Islet of Langerhans (tissue), 1 donor: ENCODE results near the gene RNF39.
A peak's percentile ranks its signal among the peaks of the same experiment; 100 is the strongest.
"Not testable (repeated sequence)": the region's sequence is repeated elsewhere in the genome, so short reads cannot be mapped to it uniquely, and the experiment has no call there.

Experiments used
- FAIRE-seq: peaks from one replicate; lab custom pipeline; 2011; peaks lifted over from hg19 to GRCh38; lab: Jason Lieb, UNC

The RNF39 gene

DNA sequence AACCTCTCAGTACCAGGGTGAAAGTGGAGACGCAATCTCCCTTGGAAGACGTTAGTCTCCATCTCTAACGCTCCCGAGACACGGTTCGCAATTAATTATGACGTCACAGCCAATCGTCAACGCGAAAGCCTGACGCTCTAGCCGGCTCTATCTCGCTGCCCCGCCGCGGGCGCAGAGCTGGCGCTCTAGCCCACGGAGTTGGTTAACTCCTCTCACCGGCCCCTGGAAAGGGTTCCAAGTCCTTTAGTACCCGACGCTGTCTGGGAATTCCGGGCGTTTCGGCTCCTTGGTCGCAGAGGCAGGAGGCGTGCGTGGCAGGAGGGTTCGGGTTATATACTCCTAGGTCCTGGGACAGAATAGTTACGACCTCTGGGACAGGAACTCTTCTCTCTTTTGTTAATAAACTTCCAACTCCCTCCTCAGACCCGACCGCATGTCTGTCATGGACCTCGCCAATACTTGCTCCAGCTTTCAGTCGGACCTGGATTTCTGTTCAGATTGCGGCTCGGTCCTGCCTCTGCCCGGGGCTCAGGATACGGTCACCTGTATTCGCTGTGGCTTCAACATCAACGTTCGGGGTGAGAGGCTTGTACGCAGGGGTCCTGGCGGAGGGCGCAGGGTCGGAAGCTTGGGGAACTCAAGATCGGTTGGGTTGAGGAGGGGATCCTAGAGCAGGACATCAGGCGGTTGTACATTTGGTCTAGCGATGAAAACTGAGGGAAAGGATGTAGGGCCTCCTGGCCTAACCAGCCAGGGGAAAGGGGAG, 14.3 kb downstream of the RNF39 start, which contains the start of gene POLR1H:
POLR1H (plus strand) TSS at position 174 of the 766 bp plus-strand sequence; CDS start at position 434, 260 bp downstream.
- FAIRE-seq, result peak; percentile 76

DNA sequence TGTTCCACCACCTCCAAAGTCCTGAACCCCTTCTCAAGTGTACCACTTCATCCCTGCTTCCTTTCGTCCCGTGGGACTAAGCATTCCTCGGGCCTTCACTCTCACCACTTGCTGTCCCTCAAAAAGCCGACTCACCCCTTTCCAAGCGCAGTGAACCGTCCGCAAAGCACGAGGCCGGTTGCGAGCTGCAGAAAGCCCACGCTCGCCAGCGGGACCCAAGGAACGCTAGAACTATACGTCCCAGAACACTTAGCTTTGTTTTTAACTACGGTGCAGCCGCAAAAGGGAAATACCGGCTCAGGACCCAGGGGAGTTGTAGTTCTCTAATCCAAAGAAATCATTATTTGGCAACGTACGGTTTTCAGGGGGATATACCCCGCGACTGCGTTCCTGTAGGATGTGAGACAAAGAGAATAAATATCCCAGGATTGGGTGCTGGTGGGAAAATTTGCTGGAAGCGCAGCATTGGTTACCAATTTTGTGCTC, 14.9 kb downstream of the RNF39 start:
- FAIRE-seq, result no peak

DNA sequence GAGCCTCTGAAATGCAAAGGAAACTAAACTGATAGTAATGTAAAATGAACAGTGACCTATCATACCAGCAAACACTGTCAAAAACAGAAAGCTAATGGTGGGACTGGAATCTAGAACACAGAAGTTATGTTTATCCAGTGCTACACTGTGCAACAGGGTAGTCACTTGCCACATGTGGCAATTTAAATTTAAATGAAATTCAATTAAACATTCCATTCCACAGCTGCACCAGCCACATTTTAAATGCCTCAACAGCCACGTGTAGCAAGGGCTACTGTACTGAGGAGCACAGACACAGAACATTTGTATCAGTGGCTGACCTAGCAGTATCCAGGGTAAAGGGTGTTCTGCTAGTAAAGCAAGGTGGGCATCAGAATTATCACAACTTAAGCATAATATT, 20.1 kb downstream of the RNF39 start:
- no peak for FAIRE-seq

DNA sequence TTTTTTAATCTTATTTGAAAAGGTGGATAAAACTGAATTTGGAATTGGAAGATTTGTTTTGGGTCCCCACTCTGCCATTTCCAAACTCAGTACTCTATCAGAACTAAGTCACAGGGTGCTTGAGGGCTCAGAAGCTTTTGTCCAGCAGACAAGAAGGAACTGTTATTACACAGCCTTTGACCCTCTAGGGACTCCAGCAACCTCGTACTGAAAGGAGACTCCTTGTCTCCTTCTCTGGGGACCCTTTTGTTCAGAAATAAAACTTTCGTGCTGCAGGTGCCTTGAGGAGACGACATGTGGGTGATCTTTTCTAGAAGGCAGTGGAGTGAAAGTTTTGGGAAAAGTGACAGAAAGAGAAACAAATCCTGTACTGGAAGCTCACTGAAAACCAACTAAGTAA, 21.9 kb downstream of the RNF39 start:
- FAIRE-seq, result no peak

DNA sequence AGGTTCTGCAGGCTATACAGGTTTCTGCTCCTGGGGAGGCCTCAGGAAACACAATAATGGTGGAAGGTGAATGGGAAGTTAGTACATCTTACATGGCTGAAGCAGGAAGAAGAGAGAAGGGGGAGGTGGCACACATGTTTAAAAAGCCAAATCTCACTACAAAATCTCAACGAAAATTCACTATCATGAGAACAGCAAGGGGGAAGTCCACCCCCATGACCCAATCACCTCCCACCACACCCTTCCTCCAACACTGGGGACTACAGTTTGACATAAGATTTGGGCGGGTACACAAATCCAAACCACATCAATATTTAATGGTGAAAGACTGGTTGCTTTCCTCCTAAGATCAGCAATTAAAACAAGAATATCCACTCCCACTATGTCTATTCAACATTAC, 28.3 kb downstream of the RNF39 start:
- no peak for FAIRE-seq

DNA sequence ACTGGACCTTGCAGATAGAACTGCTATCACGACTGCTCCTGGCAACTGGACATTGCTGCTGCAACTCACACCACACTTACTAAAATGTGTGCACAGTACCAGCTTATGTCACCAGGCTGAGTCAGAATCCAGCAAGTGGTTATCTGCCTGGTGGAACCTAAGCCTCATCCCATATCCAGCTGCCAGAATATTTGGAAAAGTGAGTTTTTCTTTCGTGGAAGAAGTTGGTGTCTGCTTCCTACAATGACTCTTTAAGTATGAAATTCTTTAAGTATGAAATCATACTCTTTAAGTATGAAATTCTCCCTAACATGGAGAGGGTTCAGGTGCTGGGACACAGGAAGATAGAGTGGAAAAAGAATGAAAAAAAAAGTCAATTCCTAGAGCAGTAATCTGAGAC, 30.9 kb downstream of the RNF39 start:
- FAIRE-seq, result no peak

DNA sequence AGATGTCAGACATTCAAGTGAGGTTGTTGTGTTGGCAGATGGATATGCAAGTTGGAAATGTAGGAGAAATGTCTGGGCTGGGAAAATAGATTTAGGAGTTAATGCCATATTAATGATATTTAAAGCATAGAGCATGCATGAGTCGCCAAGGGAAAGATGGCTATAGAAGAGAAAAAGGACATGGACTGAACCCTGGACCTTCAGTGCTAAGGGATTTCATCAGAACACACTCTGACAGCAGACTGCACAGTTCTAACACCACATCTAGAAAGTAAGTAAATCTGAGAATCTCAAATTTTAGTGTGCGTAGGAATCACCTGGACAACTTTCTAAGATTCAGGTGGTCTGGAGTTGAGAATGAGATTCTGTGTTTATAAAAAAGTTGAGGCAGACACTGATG, 31.8 kb downstream of the RNF39 start:
- FAIRE-seq, result no peak

DNA sequence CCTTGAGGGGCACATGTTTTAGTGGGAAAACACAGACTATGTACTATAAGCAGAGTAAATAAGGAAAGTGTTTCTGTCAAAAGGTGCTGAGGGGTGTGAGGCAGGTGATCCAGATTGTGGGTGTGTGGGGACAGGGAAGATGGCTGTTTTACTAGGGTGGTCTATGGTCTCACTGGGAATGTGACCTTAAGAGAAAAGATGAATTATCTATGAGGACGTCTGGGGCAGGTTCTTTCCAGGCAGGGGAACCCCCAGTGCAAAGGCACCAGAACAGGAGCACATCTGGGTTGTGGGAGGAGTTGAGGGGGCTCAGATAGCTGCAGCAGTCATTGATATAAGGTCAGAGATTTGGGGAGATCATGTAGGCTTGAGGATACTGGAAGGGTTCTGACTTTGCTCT, 32.7 kb downstream of the RNF39 start:
- FAIRE-seq, result no peak

DNA sequence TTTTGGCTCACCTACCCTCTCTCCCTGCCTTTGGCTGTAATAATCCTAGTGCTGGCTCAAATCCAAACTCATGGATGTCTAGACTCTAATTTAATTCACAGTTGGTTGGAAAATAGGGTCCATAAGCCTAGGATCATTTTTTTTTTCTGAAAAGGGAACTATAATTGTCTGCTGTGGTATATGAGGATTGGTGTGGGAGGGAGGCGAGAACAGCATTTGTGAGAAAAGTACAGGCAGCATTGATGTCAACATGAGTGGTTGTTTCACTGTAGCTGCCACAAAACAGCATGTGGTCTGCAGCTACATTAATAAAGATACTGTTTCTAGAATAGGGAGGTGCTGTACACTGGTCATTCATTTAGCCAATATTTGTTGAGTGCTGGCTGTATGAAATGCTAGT, 33.1 kb downstream of the RNF39 start:
- no peak for FAIRE-seq

DNA sequence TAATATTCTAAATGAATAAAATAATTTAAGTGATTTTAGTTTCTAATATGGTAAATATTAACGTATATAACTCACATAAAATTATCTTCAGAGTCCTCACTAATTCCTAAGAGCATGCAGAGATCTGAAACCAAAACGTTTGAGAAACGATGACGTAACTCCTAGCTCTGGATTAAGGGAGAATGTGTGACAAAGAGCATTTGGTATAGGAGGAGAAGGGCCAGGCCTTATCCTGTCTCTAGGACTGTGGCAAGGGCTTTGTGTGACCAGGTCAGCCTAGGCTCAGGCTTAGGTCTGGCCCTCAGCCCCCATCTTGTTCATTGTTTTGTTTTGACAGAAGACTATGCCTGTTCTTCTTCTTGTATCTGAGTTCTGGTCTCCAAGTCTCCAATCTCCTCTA, 33.7 kb downstream of the RNF39 start:
- FAIRE-seq, result no peak

DNA sequence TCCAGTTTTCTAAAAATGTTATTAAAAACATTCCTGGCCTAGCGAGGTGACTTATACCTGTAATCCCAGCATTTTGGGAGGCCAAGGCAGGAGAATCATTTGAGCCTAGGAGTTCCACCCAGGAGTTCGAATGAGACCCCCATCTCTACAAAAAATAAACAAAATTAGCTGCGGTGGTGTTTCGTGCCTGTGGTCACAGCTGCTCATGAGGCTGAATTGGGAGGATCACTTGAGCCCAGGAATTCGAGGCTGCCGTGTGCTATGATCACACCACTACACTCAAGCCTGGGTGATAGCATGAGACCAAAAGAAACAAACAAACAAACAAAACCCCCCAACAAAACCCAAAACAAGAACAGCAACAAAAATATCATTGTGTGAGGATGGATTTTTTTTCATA, 34.3 kb downstream of the RNF39 start:
- no peak for FAIRE-seq

DNA sequence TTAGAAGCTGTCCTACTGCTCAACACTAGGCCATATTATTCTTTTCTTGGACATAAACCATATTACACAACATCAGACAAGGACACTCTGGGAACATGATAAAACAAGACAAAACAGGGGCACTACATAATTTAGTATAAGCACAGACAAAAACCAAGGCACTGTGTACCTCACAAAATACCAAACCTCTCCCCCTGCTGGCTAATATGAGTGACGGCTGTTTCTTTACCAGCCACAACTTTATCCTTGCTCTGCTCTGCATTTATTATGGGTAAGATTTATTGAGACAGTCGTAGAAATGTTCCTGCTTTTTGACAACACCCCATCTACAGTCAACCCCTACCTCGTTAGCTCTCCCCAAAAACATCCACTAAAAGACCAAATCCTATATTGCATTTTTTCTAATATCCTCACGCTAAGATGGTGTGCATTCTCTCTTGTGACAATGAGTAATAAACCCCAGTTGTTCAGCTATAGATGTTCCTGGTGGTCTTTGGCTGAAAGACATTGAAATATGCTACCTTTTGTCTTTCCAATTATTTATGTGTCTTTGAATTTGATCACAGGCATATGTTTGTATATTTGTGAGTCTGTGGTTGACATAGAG, 38.3 kb downstream of the RNF39 start:
- peak; percentile 72 for FAIRE-seq

DNA sequence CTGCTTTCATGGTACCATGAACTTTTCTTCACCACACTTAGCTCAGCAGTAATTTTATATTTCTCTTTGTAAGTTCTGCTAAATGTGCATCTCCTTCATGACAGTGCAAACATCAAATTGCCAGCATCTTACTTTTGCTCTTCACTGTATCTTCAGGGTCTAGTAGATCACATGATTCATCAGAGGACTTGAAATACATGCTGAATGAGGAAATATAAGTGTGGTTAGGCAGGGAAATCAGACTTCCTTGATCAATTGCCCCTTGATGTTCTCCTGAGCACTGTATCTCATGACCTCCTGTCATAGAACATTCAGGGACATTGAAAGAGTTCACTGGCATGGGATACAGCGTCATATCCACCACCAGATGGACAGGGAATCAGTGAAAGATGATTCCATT, 39.8 kb downstream of the RNF39 start:
- FAIRE-seq, result no peak

DNA sequence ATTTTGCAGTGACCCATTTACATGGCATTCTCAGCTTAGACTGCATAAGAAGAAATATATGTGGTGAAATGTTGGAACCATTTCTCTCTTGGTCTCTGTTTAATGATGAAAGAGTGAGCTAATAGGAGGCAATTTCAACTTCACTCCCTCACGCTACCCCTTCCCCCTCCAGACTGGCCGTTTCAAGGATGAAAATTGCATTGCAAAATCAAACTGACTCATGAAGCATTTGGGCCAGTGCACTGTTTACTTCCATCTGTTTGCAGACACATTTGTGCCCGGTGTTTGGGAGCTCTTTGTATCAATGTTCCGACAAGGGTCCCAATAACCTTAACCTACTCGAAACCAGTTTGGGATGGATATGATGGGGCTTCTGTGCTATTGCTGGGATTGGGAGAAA, 42.1 kb downstream of the RNF39 start:
- not testable (repeated sequence) for FAIRE-seq

DNA sequence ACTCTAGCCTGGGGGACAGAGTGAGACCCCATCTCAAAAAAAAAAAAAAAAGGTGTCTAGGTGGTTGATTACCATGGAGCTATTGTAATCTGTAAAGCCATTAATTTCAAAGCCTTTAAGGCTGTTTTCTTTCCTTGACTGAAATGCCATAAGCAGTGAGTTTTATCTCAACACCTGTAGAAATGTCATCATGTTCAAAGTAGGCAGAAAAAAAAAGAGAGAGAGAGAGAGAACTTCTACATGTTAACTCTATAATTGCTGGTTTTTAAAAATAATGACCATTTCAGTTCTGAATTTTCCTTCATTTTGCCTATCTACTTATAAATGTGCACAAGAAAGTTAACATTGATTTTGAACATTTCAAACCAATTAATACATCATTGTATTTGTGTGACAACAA, 44.2 kb downstream of the RNF39 start:
- FAIRE-seq, result no peak

DNA sequence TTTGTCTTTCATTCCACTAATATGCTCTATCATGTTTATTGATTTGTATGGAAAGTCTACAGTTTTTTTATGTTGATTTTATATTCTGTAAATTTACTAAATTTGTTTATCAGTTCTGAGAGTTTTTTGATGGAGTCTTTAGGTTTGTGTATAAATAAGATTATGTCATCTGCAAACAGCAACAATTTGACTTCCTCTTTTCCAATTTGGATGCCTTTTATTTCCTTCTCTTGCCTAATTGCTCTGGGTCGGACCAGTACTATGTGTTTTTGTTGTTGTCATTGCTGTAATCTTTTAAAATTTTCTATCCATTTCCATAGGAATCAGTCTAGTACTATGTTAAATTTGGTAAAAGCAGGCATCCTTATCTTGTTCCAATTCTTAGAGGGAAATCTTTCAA, 46.0 kb downstream of the RNF39 start:
- no peak for FAIRE-seq

DNA sequence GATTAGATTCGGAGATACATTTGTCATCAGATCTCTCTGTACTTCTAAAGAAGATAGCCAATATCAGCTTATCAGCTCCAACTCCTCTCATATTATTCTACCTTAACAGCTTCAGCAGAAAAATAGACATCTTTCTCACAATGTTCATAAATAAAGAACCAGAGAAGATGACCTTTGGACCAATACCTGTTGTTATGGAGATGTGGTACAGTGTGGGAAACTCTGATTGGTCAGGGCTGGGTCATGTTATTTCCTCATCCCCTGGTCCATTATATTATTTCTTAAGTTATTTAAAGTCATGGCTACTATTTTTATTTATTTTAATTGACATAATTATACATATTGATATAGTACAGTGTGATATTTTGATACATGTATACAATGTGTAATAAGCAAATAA, 50.4 kb downstream of the RNF39 start:
- peak; percentile 82 for FAIRE-seq

DNA sequence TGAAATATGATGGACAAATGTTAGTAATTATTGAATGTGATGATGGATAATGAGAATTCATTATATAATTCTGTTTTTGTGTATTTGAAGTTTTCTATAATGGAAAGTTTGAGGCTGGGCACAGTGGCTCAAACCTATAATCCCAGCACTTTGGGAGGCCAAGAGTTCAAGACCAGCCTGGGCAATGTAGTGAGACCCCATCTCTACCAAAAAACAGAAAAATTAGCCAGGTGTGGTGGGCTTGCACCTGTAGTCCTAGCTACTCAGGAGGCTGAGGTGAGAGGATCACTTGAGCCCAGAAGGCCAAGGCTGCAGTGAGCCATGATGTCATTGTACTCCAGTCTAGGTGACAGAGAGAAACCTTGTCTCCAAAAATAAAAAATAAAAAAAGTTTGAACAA, 52.9 kb downstream of the RNF39 start:
- not testable (repeated sequence) for FAIRE-seq

DNA sequence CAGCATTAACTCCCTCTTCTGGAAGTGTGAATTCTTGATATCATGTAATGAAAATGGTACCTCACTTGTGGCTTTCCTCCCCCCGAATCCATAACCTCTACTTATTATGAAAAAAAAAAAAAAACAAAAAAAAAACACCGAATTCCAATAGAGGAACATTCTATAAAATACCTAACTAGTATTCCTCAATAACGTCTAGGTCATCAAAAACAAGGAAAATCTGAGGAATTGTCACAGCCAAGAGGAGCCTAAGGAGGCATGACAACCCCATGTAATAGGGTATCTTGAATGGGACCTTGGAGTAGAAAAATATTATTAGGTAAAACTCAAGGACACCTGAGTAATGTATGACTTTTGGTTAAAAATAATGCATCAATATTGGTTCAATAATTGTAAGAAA, 53.4 kb downstream of the RNF39 start:
- no peak for FAIRE-seq

DNA sequence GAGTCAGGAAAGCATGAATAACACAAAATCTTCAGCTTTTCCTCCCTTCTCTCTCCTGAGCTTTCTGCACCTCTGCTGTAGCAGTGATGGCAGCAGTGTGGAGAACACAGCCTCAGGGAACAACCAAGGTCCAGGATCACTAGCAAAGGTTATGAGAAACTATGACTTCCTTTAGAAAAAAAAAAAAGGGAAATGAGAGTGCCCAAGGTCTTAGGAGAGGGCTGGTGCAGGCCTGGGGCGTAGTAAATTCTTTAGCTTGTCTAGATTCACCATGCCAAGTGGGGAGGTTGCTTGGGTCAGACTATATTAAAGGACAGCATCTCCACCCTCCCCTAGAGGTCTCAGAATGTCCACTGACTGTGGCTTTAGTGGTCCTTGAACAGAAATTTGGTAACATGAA, 54.9 kb downstream of the RNF39 start:
- FAIRE-seq, result no peak
